ENCODE measurements around the gene C19orf33.

DNA sequence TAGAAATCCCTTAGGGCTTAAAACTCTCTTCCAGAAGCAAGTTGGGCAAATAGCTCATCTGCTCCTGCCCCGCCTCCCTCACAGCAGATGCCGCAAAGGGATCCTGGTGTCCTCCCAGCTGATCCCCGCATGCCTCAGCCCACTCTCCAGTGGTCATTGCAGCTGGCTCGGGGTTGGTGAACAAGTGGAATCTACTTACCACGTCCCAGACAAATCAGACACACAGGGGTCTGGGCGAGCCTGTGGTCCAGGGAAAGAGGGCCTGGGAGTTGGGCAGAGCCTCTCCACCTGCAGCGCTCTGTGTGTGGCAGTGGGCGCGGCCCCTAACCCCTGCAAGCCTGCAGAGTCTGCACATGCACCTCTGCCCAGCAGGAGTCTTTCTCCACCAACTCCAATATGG, 10.8 kb upstream of the C19orf33 start:
- no peak for TF ChIP-seq REST (IDR thresholded peaks at IDR 0.05; ENCODE audit: insufficient read depth in 1 of 2, low read depth in 2 of 2, low read length in 2 of 2)
- no peak for TF ChIP-seq TAF1 (IDR thresholded peaks at IDR 0.05; ENCODE audit: borderline replicate concordance, insufficient read depth, low read length)
- TF ChIP-seq POLR2AphosphoS5 (IDR thresholded peaks at IDR 0.05; ENCODE audit: low read depth, low read length) = no peak
